ENCODE data around the gene SESTD1. TPM values are rescaled to one million over a fixed set of nuclear protein-coding genes. Genes with fewer than 3 reads are reported as not detected.

Gene SESTD1
- total and polyA plus RNA-seq, 9 of the 15 experiments (the other 6 are each of a cell fraction or from before 2014, with no cell fraction given), result 0.32 to 5.6 (median 2.1) TPM

DNA sequence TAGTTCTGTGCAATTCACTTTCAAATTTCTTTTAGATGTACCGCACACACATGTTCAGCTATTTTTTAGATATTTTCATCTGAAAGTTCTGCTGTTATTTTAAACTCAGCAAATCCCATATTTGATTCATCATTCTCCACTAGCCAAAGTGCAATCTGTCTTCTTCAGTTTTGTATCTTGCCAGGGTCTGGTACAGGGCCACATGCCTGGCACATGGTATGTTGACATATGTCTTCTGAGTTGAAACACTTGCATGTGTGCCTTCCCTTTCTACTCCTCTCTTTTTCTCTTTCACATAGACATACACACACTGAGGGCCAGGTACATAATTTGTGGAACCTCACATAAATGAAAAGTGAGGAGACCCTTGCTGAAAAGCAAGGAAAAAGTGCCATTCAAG, 25.7 kb upstream of the SESTD1 start:
- CTCF ChIA-PET (ENCODE audit: low intra/inter-chr PET ratio), result no interaction called here
- H3K4me3 ChIP-seq, result no peak overlapping the region
- no peaks in the 10 kb centered on the region for H3K27me3 ChIP-seq (ENCODE audit: control insufficient read depth in 2 of 2, insufficient read depth in 2 of 2, low read length in 2 of 2)
- no peaks in the 10 kb centered on the region for H3K79me2 ChIP-seq (ENCODE audit: control insufficient read depth, insufficient read depth, low read length)
- intact Hi-C loops (cut with micrococcal nuclease) (no loop called here), in situ Hi-C loops (cut with MboI) (no loop called here)
- H3K9me1 ChIP-seq (ENCODE audit: control insufficient read depth, insufficient read depth, low read length), result no peaks in the 10 kb centered on the region
- H3K4me1 ChIP-seq (replicated peaks in 1 of 2; ENCODE audit: control insufficient read depth in 2 of 2, insufficient read depth in 2 of 2, low read length in 2 of 2), result no peaks in the 10 kb centered on the region
- 0% methylated on average over 1 of the region's 1 CpG for WGBS (ENCODE audit: insufficient coverage, low coverage, missing lambda C conversion rate)
- DNase-seq (ENCODE audit: extremely low read depth in 1 of 4, low spot score in 3 of 4), result no peak
- H2AFZ ChIP-seq (ENCODE audit: low read depth, low read length), result no peak overlapping the region
- no peaks in the 10 kb centered on the region for H3K36me3 ChIP-seq (ENCODE audit: control insufficient read depth, insufficient read depth, low read length)
- no peak for FAIRE-seq
- H3K4me2 ChIP-seq (ENCODE audit: insufficient read depth, low read length), result no peak overlapping the region
- H4K20me1 ChIP-seq (replicated peaks; ENCODE audit: control insufficient read depth, insufficient read depth, low read length), result no peaks in the 10 kb centered on the region
- TF ChIP-seq PHF20 (IDR thresholded peaks at IDR 0.05; ENCODE audit: partially characterized antibody), result no peak
- no TSS peak for BruUV-seq (replicated peaks)
- POLR2A ChIA-PET, result interaction anchor here (0.7 kb wide), 1 partner anchor 205 kb away, joined by 3 read pairs; no protein-coding TSS in a partner anchor
- no peak overlapping the region for H3K9ac ChIP-seq (ENCODE audit: insufficient read depth in 1 of 2, low read depth in 2 of 2, low read length in 2 of 2)
- ATAC-seq, result no peak
- H3K27ac ChIP-seq (ENCODE audit: extremely low read depth, low read depth, low read length), result no peak overlapping the region
- no peaks in the 10 kb centered on the region for H3K9me3 ChIP-seq (replicated peaks; ENCODE audit: control insufficient read depth, insufficient read depth, low read depth, low read length)

DNA sequence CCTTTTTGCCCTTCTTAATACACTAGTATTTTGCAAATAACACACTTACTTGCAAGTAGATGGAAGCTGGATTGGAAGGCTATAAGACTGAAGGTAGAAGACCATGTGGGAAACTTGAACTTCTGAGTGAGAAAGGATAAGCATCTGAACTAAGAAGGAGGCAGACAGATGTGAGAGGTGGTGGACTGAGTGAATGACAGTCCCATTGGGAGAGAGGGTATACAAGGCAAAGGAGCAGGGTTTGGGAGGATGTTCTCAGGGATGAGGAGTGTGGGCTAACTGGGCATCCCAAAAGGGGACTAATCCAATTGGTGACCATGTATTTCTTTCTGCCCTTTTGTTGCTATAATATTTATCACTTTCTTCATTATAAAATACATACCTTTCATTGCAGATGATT, 20.4 kb upstream of the SESTD1 start:
- Histone ChIP-seq H3K36me3 (ENCODE audit: control insufficient read depth, insufficient read depth, low read length) (no peaks in the 10 kb centered on the region), H4K20me1 (replicated peaks; ENCODE audit: control insufficient read depth, insufficient read depth, low read length) (no peaks in the 10 kb centered on the region), H3K4me3 (no peak overlapping the region), H3K9me3 (replicated peaks; ENCODE audit: control insufficient read depth, insufficient read depth, low read depth, low read length) (no peaks in the 10 kb centered on the region), H3K9me1 (ENCODE audit: control insufficient read depth, insufficient read depth, low read length) (no peaks in the 10 kb centered on the region), H2AFZ (ENCODE audit: low read depth, low read length) (no peak overlapping the region), H3K4me2 (ENCODE audit: insufficient read depth, low read length) (no peak overlapping the region), H3K79me2 (ENCODE audit: control insufficient read depth, insufficient read depth, low read length) (no peaks in the 10 kb centered on the region), H3K27me3 (ENCODE audit: control insufficient read depth in 2 of 2, insufficient read depth in 2 of 2, low read length in 2 of 2) (no peaks in the 10 kb centered on the region), H3K4me1 (replicated peaks in 1 of 2; ENCODE audit: control insufficient read depth in 2 of 2, insufficient read depth in 2 of 2, low read length in 2 of 2) (no peaks in the 10 kb centered on the region), H3K27ac (ENCODE audit: extremely low read depth, low read depth, low read length) (no peak overlapping the region), H3K9ac (ENCODE audit: insufficient read depth in 1 of 2, low read depth in 2 of 2, low read length in 2 of 2) (no peak overlapping the region)
- FAIRE-seq (no peak), ATAC-seq (no peak), DNase-seq (ENCODE audit: extremely low read depth in 1 of 4, low spot score in 3 of 4) (no peak)
- BruUV-seq (replicated peaks), result no TSS peak
- in situ Hi-C loops (cut with MboI) (no loop called here), intact Hi-C loops (cut with micrococcal nuclease) (no loop called here)
- ChIA-PET POLR2A (no interaction called here), CTCF (ENCODE audit: low intra/inter-chr PET ratio) (no interaction called here)
- TF ChIP-seq DACH1 (IDR thresholded peaks at IDR 0.05; ENCODE audit: partially characterized antibody) (no peak), TOE1 (IDR thresholded peaks at IDR 0.05; ENCODE audit: borderline replicate concordance) (no peak), TOE1 (CRISPR knock-in tag; IDR thresholded peaks at IDR 0.05; ENCODE audit: borderline replicate concordance, low read depth) (no peak), ZNF197 (CRISPR knock-in tag; IDR thresholded peaks at IDR 0.05; ENCODE audit: low read depth) (no peak), PHF21A (IDR thresholded peaks at IDR 0.05; ENCODE audit: borderline replicate concordance, low read depth) (no peak), RBM39 (optimal IDR thresholded peaks at IDR 0.05; ENCODE audit: low read depth, low read length) (no peak), TAF9B (IDR thresholded peaks at IDR 0.05; ENCODE audit: partially characterized antibody) (no peak)
- TF ChIP-seq, protein P1, sequence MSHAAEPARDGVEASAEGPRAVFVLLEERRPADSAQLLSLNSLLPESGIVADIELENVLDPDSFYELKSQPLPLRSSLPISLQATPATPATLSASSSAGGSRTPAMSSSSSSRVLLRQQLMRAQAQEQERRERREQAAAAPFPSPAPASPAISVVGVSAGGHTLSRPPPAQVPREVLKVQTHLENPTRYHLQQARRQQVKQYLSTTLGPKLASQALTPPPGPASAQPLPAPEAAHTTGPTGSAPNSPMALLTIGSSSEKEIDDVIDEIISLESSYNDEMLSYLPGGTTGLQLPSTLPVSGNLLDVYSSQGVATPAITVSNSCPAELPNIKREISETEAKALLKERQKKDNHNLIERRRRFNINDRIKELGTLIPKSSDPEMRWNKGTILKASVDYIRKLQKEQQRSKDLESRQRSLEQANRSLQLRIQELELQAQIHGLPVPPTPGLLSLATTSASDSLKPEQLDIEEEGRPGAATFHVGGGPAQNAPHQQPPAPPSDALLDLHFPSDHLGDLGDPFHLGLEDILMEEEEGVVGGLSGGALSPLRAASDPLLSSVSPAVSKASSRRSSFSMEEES (CRISPR knock-in tag; IDR thresholded peaks at IDR 0.05), result no peak
- TF ChIP-seq, protein P2, sequence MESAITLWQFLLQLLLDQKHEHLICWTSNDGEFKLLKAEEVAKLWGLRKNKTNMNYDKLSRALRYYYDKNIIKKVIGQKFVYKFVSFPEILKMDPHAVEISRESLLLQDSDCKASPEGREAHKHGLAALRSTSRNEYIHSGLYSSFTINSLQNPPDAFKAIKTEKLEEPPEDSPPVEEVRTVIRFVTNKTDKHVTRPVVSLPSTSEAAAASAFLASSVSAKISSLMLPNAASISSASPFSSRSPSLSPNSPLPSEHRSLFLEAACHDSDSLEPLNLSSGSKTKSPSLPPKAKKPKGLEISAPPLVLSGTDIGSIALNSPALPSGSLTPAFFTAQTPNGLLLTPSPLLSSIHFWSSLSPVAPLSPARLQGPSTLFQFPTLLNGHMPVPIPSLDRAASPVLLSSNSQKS (CRISPR knock-in tag; IDR thresholded peaks at IDR 0.05), result no peak

All from K562 (cell line).